B cell (primary cell): ENCODE data around the gene PDE10A. TPM values are rescaled to one million over a fixed set of nuclear protein-coding genes. Genes with fewer than 3 reads are reported as not detected.
"Not testable (repeated sequence)": the region's sequence is repeated elsewhere in the genome, so short reads cannot be mapped to it uniquely, and the experiment has no call there.

ENCODE experiments used
- ATAC-seq: fragments of 200-7000 bp; cut with Tn5 transposase; one replicate; pipeline ENCODE4 v1.10.0; 2021; ENCODE audit warnings: low read depth, mild to moderate bottlenecking, moderate number of reproducible peaks, moderate library complexity
- CTCF ChIA-PET: fragments of 350-600 bp; sonication (Branson Sonifier 250); formaldehyde crosslinking; loops from one replicate; lab custom pipeline; 2021; ENCODE audit warnings: antibody characterized with exemption, inconsistent platforms; lab: Charles Lee
- POLR2A ChIA-PET: fragments of 350-600 bp; sonication (Branson Sonifier 250); formaldehyde crosslinking; loops from one replicate; lab custom pipeline; 2021; ENCODE audit warnings: antibody characterized with exemption; lab: Charles Lee
- DNase-seq: peaks from one replicate; pipeline ENCODE4 v3.0.0; 2013
- H2AFZ ChIP-seq: 2 replicates; pipeline ENCODE4 v1.6.1; 2012; ENCODE audit warnings: mild to moderate bottlenecking, low read depth, low read length; ENCODE audit not compliant: insufficient read depth, poor library complexity, severe bottlenecking
- H3K27ac ChIP-seq, 2 donors: 1 replicate in 1 of 2; 2 replicates in 1 of 2; pipeline ENCODE4 v1.5.1; 2012 to 2013; ENCODE audit warnings: low read length in 2 of 2, mild to moderate bottlenecking in 2 of 2, moderate library complexity in 1 of 2
- H3K27me3 ChIP-seq, 4 experiments: fragments of 200-600 bp in 1 of 4; sonication (generic) in 1 of 4; replicated peaks in 1 of 4; 1 replicate in 2 of 4; 2 replicates in 2 of 4; pipeline versions ENCODE4 v1.6.1 to v1.7.0; 2013 to 2016; ENCODE audit warnings: low read length in 3 of 4, mild to moderate bottlenecking in 2 of 4, mixed read lengths in 1 of 4, moderate library complexity in 1 of 4; ENCODE audit not compliant: insufficient read depth in 4 of 4, control insufficient read depth in 3 of 4; ENCODE audit errors: control extremely low read depth in 1 of 4
- H3K36me3 ChIP-seq, 2 experiments: replicated peaks in 1 of 2; 1 replicate in 1 of 2; 2 replicates in 1 of 2; pipeline versions ENCODE4 v1.6.1 to v1.7.1; 2013; ENCODE audit warnings: low read length in 1 of 2; ENCODE audit not compliant: insufficient read depth in 2 of 2, control insufficient read depth in 1 of 2; ENCODE audit errors: control extremely low read depth in 1 of 2, extremely low read depth in 1 of 2
- H3K4me1 ChIP-seq, 2 donors: fragments of 200-600 bp in 1 of 2; sonication (generic) in 1 of 2; 1 replicate in 1 of 2; 2 replicates in 1 of 2; pipeline versions ENCODE4 v1.5.1 to v1.6.1; 2013 to 2017; ENCODE audit warnings: low read length in 2 of 2; ENCODE audit not compliant: control insufficient read depth in 2 of 2, insufficient read depth in 2 of 2
- H3K4me2 ChIP-seq: replicated peaks from 2 replicates; pipeline ENCODE3; 2012; ENCODE audit warnings: mild to moderate bottlenecking, low read depth, low read length; ENCODE audit not compliant: poor library complexity, severe bottlenecking
- H3K4me3 ChIP-seq, 5 experiments: fragments of 200-600 bp in 1 of 5; sonication (generic) in 1 of 5; 1 replicate in 3 of 5; 2 replicates in 2 of 5; pipeline versions ENCODE4 v1.5.1 to v1.7.0; 2011 to 2016; ENCODE audit warnings: low read length in 4 of 5, mild to moderate bottlenecking in 4 of 5, low read depth in 2 of 5, control low read depth in 1 of 5, moderate library complexity in 1 of 5; ENCODE audit not compliant: insufficient read depth in 1 of 5; ENCODE audit errors: control extremely low read depth in 1 of 5, extremely low read depth in 1 of 5
- H3K79me2 ChIP-seq: fragments of 200-600 bp; sonication (generic); one replicate; pipeline ENCODE4 v1.6.0; 2016; ENCODE audit warnings: low read length; ENCODE audit not compliant: control insufficient read depth, insufficient read depth
- H3K9ac ChIP-seq: fragments of 200-600 bp; sonication (generic); 2 replicates; pipeline ENCODE4 v1.6.1; 2017; ENCODE audit warnings: mild to moderate bottlenecking, low read length, moderate library complexity
- H3K9me3 ChIP-seq, 3 donors: one replicate each; pipeline versions ENCODE4 v1.6.1 to v1.7.1; 2013; ENCODE audit warnings: low read length in 2 of 3; ENCODE audit not compliant: control insufficient read depth in 2 of 3, insufficient read depth in 1 of 3; ENCODE audit errors: control extremely low read depth in 1 of 3
- H4K20me1 ChIP-seq: 2 replicates; pipeline ENCODE4 v1.6.0; 2012; ENCODE audit warnings: mild to moderate bottlenecking, low read length; ENCODE audit not compliant: insufficient read depth, control insufficient read depth, poor library complexity, severe bottlenecking
- H3K27ac Mint-ChIP-seq: one replicate; pipeline ENCODE4 v1.8.0; 2021; ENCODE audit warnings: mixed read lengths
- H3K27me3 Mint-ChIP-seq: one replicate; pipeline ENCODE4 v1.8.0; 2021; ENCODE audit warnings: mixed read lengths
- H3K4me1 Mint-ChIP-seq: one replicate; pipeline ENCODE4 v1.8.0; 2021; ENCODE audit warnings: mixed read lengths
- H3K4me3 Mint-ChIP-seq: one replicate; pipeline ENCODE4 v1.8.0; 2021; ENCODE audit warnings: mixed read lengths
- H3K9me3 Mint-ChIP-seq: one replicate; pipeline ENCODE4 v1.8.0; 2022; ENCODE audit warnings: mixed read lengths; ENCODE audit not compliant: insufficient read depth
- CTCF ChIP-seq: fragments of 200-600 bp; IDR thresholded peaks from one replicate; pipeline ENCODE4 v1.8.0; 2022; ENCODE audit warnings: antibody characterized with exemption, mild to moderate bottlenecking
- EZH2 ChIP-seq: IDR thresholded peaks from 2 replicates; pipeline ENCODE4 v1.6.1; 2012; ENCODE audit warnings: borderline replicate concordance, low read depth, mild to moderate bottlenecking, moderate library complexity, low read length; ENCODE audit not compliant: insufficient read depth, poor library complexity, severe bottlenecking
- WGBS: methylation state at CpG from one replicate; pipeline ENCODE4 v1.1.5; 2013; ENCODE audit warnings: missing lambda C conversion rate; ENCODE audit not compliant: insufficient coverage; 5-methylcytosine and 5-hydroxymethylcytosine counted together
- intact Hi-C: fragments of 100-400 bp; cut with micrococcal nuclease; formaldehyde crosslinking; loops from one replicate; pipeline ENCODE4 v1.10.0; 2022
- polyA plus RNA-seq: library from polyadenylated mRNA; depleted of rRNA; stranded (reverse); fragments of >200 nt; gene quantifications from 2 replicates; pipeline ENCODE4 v1.2.3, GENCODE V29; 2012
- total RNA-seq, 2 donors: library from RNA; stranded (reverse); fragments of 120-200 nt in 1 of 2; gene quantifications; 1 replicate in 1 of 2; 2 replicates in 1 of 2; pipeline versions ENCODE4 v1.2.3 to v1.2.4, GENCODE V29; 2013 to 2022

The PDE10A gene
- total and polyA plus RNA-seq, 2 donors (not counting 1 experiment from before 2014, with no cell fraction given): not detected

DNA sequence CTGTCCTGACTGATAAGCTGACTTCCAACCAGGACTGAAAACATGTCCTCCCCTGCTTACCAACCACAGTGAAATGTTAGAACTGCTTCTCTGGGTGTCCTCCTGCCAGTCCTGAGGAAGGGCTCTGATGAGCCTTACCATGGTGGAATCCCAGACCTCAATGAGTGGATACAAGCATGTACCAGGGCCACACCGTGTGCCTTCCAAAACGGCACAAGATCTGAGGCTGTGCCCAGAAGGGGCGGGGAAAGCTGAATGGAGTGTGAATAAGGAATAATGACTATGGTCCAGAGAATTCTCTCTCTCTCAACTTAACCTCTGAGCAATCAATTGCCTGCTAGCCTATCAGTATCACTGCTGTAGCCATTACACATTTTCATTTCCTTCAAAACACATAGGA, 51.7 kb downstream of the PDE10A start:
- no peaks in the 10 kb centered on the region for H3K79me2 ChIP-seq
- H4K20me1 ChIP-seq: no peaks in the 10 kb centered on the region
- Mint-ChIP-seq H3K27ac (no peak overlapping the region), H3K4me3 (no peak overlapping the region), H3K27me3 (no peaks in the 10 kb centered on the region), H3K4me1 (no peaks in the 10 kb centered on the region), H3K9me3 (no peaks in the 10 kb centered on the region)
- 92% methylated on average over 2 of the region's 3 CpGs for WGBS
- DNase-seq (no peak), ATAC-seq (no peak)
- ChIA-PET CTCF (no interaction called here), POLR2A (no interaction called here)
- no peaks in the 10 kb centered on the region for H3K4me1 ChIP-seq
- no peaks in the 10 kb centered on the region for H3K27me3 ChIP-seq
- no peaks in the 10 kb centered on the region for H3K36me3 ChIP-seq
- TF ChIP-seq CTCF: no peak
- no peak for TF ChIP-seq EZH2
- H2AFZ ChIP-seq: no peak overlapping the region
- intact Hi-C loops: no loop called here
- no peak overlapping the region for H3K4me3 ChIP-seq
- no peak overlapping the region for H3K9ac ChIP-seq
- H3K9me3 ChIP-seq: peaks cover 0 to 3% (median 0%) of the 10 kb centered on the region in 3 donors
- H3K4me2 ChIP-seq: no peak overlapping the region
- H3K27ac ChIP-seq: no peak overlapping the region

- DNase-seq, H3K9me3 ChIP-seq, H3K27me3 Mint-ChIP-seq: not testable (repeated sequence)
Measured at GRCh38 chr6:165608577-165608976, 54.5 kb downstream of the PDE10A start.

More at GRCh38 chr6:165608577-165608976, 54.5 kb downstream of the PDE10A start:
- H3K79me2 ChIP-seq, ATAC-seq, H3K4me2 ChIP-seq, H3K27ac ChIP-seq, H3K4me1 ChIP-seq, H3K9me3 Mint-ChIP-seq, H2AFZ ChIP-seq, H3K9ac ChIP-seq, H3K4me3 ChIP-seq, H4K20me1 ChIP-seq, POLR2A ChIA-PET, H3K4me1 Mint-ChIP-seq, H3K27ac Mint-ChIP-seq, H3K4me3 Mint-ChIP-seq, H3K27me3 ChIP-seq, CTCF ChIA-PET, intact Hi-C loops, H3K36me3 ChIP-seq: not testable (repeated sequence)
- no CpG with 5 or more reads among the region's 1 CpG for WGBS
